ENCODE results near the gene TAAR2.
"Not testable (repeated sequence)": the region's sequence is repeated elsewhere in the genome, so short reads cannot be mapped to it uniquely, and the experiment has no call there.

DNA sequence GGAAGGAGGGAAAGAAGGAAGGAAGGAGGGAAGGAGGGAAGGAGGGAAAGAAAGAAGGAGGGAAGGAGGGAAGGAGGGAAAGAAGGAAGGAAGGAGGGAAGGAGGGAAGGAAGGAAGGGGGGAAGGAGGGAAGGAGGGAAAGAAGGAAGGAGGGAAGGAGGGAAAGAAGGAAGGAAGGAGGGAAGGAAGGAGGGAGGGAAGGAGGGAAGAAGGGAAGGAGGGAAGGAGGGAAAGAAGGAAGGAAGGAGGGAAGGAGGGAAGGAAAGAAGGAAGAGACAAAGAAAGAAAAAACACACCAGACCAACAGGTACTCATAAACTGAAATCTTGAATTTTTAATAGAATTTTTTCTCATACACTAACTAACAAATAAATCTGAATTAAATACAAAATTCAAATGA lies 23.2 kb downstream of the TAAR2 start:
- TF ChIP-seq POLR2A, POLR2AphosphoS5 (IDR thresholded peaks at IDR 0.05): not testable (repeated sequence)
- TF ChIP-seq, protein P1, sequence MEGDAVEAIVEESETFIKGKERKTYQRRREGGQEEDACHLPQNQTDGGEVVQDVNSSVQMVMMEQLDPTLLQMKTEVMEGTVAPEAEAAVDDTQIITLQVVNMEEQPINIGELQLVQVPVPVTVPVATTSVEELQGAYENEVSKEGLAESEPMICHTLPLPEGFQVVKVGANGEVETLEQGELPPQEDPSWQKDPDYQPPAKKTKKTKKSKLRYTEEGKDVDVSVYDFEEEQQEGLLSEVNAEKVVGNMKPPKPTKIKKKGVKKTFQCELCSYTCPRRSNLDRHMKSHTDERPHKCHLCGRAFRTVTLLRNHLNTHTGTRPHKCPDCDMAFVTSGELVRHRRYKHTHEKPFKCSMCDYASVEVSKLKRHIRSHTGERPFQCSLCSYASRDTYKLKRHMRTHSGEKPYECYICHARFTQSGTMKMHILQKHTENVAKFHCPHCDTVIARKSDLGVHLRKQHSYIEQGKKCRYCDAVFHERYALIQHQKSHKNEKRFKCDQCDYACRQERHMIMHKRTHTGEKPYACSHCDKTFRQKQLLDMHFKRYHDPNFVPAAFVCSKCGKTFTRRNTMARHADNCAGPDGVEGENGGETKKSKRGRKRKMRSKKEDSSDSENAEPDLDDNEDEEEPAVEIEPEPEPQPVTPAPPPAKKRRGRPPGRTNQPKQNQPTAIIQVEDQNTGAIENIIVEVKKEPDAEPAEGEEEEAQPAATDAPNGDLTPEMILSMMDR (IDR thresholded peaks at IDR 0.05 in 8 of 11, conservative IDR thresholded peaks at IDR 0.05 in 3 of 11): not testable (repeated sequence)
